HG03571 (cell line): Measurements from ENCODE around the gene FXR2.

Experiments used
- ATAC-seq: cut with Tn5 transposase; IDR thresholded peaks from one replicate; pipeline ENCODE4 v1.9.1; 2021; ENCODE audit not compliant: unreplicated experiment

Gene FXR2

DNA sequence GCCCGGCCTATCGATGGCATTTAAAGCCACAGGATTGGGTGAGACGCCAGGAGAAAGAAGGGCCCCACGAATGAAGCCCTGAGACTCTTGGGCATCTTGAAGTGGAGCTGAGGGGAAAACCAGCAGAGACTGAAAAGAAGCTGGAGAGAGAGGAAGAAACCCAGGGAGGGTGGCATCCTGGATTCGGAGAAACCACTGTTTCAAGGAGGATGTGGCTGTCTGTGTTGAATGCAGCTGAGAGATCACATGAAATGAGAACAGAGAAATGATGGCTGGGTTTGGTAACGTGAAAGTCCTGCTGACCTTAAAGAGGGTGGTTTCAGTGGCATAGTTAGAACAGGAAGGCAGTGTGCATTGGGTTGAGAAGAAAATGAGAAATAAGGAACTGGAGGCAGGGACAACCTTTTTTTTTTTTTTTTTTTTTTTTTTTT, 62.1 kb downstream of the FXR2 start:
- ATAC-seq: no peak

DNA sequence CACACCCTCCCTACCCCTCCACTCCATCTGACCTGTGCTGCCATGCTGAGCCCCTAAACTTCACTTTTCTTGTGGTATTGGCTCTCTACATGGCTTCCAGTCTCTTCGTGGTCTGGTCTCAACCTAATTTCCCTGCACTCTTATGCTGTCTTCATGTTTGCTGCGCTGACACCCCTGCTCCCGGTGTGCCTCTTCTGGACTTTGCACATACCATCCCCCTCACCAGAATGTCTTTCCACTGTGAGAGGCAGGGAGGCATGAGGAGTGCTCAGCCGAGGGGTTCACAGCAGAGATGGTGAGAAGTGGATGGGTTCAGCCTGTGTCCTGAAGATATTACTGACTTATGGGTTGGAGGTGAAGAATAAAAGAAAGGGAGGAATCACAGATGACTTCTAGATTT, 63.3 kb downstream of the FXR2 start:
- no peak for ATAC-seq

DNA sequence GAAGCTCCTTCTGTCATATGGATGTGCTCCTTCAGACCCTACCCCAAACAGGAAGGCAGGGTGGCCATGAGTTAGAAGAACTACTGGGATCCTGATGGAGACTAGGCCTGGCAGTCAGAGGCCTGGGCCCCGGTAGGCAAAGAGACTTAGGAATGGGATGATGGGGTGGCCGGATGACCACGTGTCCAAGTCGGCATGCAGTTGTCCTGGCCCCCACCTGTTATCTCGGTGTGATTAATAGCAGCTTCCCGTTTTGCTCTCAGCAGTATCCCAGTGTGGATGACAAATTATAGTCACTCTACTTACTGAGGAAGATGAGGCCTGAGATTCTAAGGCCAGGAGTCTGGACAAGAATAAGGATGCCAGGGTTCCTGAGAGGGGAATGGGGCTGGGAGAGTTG, 64.4 kb downstream of the FXR2 start:
- ATAC-seq: no peak

DNA sequence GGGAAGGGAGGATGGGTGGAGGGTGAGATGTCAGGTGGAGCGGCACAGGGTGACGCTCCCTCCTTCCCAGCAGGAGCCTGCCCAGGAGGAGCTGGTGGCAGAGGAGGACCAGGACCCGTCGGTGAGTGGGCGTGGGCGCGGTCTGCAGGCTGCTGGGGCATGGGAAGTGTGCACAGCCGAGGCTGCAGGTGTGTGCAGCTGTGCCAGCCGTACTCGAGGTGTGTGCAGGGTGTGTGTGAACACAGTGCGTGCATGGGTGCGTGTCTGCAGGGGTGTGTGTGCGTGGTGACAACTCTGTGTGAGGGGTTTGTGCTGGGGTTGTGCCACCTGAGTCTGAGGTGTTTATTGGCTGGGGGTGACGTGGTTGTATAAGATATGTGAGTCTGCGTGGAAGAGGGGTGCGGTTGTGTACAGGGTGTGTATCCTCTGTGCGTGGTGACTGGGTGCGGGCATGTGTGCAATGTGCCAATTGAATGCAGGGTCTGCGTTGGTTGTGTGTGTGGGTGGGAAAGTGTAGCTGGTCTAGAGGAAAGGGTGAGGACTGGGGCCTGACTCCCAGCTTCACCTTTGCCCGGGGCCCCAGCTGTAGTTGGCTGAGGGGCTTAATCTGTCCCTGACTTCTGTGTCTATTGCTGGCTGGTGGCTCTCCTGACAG, 65.2 kb downstream of the FXR2 start:
- ATAC-seq: no peak

DNA sequence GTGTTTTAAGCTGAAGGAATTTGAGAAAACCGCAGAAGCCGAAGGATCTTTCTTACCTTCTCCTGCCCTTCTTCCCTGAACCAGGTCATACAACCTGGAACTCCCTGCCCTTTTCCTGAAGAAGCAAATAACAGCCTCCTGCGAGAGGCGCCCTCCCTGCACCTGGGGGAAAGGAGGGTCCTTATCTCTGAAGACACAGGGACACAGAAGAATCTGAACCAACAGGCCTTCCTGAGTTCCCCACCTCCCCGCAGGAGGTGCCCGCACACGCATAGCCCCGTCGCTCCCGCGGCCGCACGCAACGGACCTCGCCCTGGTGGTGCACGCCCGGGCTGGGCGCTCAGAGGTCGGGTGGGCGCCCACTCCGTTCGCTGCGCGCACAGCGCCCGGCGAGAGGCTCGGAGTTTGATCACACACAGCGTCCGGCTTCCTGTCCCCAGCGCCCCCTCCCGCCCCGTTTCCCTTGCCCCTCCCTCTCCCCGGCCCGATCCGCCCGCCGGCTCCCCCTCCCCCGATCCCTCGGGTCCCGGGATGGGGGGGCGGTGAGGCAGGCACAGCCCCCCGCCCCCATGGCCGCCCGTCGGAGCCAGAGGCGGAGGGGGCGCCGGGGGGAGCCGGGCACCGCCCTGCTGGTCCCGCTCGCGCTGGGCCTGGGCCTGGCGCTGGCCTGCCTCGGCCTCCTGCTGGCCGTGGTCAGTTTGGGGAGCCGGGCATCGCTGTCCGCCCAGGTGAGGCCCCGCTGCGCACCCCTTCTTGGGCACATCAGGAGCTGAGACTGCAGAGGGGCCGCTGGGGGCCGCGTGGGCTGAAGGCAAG, 65.9 kb downstream of the FXR2 start, which contains the start of gene TNFSF12:
Gene TNFSF12 (plus strand): TSS at position 474 of the 816 bp plus-strand sequence. CDS start 96 bp downstream, at position 570.
- no peak for ATAC-seq

DNA sequence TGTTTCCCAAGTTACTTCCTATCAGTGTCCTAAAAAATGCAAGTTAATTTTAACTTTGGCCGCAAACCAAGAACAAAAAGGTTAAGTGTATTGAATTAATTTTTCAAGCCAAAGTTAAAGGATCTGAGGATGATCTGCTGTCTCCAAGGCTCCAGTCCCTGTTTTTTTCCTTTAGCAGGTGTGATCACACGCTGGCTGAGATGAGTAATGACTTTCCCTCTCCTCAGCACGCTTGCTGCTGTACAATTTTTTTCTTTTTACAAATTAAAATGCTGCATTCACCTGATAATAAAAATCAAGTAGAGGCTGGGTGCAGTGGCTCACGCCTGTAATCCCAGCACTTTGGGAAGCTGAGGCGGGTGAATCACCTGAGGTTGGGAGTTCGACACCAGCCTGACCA, 69.8 kb downstream of the FXR2 start:
- ATAC-seq: no peak
